GM18498 (cell line): ENCODE results near the gene ADAMTS19.
A peak's percentile ranks its signal among the peaks of the same experiment; 100 is the strongest.

Experiments used
- ATAC-seq: cut with Tn5 transposase; IDR thresholded peaks from one replicate; pipeline ENCODE4 v1.9.1; 2021; ENCODE audit warnings: mild to moderate bottlenecking, moderate library complexity; ENCODE audit not compliant: unreplicated experiment

The ADAMTS19 gene

DNA sequence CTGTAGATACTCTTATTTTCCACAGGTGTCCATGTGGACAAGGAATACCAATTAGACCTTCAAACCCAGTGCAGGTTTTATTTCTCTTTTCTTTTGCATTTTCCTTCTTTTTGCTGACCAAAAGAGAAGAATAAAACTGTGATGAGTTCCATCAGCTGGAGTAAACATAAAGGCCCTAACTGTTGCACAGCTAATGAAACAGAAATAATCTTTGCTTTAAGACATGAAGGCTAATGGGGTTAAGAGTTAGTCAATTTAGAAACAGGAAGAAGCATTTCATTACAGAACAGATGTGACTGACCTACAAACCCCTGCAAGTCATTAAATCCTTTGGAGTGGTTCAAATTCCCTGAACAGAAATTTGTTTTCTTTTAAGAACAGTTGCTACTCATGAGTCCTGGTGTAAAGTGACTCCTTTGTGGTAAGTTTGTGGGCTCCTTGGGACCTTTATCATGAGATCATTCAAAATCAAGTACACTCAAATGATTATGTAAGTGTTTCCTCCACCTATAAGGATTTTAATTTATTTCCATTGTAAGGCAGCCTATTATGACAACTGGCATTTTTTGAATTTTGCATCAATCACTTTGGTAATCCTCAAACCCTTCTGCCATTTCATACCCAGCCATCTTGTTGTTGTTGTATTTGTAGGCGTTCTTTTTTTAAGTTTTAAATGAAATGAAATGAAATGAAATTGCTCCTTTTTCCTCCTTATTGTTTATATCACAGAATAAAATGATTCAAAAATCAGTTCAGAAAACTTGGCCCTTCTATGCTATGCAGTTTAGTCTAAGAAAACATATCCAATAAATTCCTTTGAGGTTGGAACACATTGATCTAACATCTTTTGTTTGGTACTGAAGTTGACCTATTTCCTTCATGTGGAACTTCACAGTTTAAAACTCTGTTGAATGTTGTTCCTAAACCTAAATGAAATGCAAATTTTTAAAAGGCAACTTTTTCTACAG lies 289.1 kb downstream of the ADAMTS19 start:
- ATAC-seq, result no peak

DNA sequence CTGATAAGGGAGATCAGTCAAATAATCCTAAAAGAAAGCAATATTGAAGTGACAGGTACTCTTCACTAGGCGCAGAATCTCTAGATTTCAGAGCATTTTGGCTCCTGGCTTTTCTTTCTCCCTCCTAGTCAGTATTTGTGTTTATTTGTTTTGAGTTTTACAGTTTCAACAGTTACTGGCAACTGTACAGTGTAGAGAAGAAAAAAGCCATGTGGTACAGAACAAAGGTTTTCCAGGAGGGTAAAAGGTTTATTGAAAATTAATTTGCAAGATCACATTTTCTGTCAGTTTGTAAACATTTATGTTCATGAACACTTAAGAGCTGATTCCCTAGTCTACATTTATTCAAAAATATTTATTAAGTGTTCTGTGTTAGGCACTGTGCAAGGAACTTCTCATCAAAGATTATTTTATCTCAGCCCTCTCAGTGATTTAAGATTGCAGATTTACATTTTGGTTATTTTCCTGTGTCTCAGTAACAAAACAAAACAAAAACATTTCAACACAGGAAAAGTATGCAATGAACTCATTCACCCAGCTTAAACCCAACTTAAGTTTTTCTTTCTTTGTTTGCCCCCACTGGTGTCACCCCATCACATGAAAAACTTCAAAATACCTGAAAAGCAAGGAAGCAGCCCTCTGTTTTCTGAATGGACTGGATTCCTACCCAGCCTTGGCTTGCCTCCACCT lies 300.7 kb downstream of the ADAMTS19 start:
- ATAC-seq, result no peak

DNA sequence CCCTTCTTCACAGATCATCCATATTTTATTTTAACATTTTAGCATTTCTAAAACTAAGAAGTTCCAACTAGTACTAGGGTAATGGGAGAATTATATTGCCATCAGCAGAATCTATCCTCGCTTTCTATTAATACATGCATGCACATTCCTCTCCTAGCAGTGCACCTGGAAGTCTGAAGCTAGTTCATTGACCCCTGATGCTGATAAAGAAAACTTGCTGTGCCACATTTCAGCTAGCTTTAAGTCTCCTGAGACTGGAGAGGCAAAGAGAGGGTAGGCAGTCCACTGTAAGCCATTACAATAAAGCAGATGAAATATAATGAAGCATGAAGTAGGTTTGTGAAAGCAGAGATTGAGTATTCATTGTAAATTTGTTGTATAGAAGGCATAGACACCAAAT lies 303.6 kb downstream of the ADAMTS19 start:
- no peak for ATAC-seq

DNA sequence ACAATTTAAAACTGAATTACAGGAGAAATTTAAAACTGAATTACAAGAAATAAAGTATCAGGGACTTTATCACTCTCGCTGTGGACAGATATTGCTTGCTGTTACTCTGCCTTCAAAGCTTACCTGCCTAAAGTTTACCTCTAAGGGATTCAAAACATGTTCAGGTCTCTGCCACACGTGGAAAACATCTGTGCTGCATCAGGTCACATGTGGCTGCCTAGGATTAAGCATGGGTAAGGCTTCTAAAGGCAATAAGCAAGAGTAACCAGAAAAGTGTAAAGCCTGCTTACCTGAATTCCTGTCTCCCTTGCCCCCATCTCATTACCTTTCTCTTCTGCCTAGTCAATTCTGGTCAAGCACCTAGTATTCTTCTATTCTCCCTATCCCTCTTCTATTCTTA lies 306.7 kb downstream of the ADAMTS19 start:
- no peak for ATAC-seq

DNA sequence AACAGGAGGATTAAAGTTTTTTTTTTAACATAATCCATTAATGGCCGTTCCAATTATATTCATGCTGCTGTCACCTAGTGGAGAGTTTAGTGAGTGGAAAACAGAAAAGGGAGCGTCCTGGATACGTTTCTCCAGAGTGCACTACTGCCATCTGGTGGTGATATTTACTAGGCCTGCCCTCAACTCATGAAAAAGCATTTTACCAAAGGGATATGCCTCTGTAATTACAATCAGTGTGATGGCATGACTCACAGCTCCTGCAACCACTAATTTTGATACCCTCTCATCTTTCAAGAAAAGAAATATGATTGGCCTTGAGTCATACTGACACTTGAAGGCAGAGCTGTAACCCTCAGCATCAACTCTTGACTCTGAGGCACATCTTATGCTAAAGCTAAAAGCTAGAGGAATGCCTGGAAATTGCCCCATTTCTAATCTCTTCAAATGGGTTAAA lies 307.9 kb downstream of the ADAMTS19 start:
- peak; percentile 93 for ATAC-seq

DNA sequence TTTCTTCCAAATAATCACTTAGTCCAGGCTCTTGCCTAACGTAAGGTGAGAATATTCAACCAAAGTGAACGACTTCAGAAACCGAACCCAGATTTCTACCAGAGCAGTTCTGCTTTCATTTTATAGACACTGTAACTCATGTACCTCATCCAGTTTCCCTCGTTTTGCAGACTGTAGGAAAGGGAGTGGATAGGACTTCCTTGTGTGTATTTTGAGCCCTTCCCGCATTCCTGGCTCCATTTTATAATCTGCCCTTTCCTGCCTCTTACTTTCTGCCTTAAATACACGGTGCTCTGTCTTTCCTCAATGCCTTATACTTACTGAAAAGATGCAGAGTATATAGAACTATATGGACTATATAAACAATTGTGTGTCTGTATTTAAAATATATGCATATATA lies 308.6 kb downstream of the ADAMTS19 start:
- ATAC-seq, result no peak

DNA sequence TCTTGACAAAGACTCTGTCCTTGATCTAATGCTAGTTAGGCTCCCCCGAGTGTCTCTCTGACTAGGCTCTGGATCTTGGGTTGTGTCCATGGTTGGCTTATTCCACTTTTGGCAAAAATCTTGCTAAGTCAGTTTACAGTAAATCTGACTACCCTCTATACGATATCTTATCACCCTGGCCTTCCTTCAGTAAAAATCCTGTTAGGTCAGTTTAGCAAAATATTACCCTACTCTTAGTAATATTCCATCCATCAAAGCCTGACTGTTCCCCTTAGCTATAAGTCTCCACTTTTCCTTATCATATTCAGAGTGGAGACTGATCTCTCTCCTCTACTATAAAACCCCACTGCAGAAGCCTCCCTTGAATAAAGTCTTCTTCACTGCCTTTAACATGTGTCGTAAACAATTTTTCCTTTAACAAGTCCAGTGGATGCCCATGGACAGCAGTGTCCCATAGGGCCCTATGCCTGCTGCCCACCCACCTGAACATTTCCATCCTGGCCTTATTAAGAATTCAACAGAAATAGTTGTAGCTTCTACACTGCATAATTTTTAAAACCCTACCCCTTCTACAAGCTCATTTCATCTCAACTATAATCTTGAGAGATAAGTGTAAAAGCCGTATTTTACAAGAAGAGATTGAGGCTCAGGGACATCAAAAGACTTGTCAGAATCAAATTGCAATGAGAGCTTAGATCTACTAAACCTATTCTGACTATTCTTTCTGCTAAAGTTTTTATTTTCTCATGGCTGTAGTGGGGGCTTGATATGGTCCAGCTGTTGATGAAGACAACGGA lies 310.1 kb downstream of the ADAMTS19 start:
- no peak for ATAC-seq

DNA sequence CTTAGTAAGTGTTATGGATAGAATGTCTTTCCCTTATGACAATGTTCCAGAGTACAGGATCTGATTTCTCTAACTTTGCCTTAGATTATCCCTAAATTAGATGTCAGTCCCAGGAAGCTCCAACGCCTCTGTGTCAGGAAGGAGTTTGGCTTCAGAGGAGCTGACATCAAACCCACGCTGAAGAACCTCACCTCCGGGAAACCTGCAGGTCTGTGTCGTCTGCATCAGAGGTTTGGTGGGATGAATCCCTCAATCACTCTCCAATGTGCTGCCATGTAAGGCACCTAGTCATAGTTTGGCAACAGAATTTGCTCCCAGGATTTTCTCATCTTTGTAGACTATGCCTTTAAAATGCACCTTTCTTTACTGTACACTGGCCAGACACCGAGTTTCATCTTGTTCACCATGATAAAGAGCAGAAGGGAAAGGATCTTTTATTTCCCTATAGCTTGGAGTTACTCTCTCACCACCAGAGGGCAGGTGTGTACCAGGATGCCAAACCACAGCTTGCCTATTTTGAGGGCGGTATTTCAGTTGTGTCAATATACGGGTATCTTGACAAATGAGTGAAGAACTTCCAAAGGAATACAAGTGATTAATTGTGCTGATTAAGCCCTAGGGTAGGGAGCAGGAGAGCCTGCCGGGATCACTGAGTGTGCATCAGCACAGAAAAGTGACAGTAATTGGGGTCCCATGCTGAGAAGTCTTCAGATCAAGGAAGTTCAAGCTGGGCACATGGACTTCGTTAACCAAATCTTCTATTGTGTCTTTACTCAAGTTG lies 311.1 kb downstream of the ADAMTS19 start:
- peak; percentile 74 for ATAC-seq

DNA sequence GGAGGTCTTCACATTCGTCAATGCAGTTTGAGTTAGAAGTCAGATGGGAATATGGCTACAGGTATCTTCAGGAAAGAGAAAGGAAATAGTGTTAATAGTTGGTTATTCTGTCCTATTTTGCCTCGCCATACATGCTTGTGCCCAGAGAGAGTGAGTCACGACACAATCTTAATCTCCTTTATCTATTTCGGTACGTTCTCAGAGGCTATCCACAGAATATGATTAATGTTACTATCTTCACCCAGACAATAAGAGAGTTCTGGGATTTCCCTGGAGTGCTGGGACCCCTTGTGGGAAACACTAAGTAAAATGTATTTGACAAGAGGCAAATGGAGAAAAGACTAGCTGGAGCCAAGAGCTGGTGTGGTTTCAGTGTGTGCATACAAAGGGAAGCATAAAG lies 313.3 kb downstream of the ADAMTS19 start:
- ATAC-seq, result no peak

DNA sequence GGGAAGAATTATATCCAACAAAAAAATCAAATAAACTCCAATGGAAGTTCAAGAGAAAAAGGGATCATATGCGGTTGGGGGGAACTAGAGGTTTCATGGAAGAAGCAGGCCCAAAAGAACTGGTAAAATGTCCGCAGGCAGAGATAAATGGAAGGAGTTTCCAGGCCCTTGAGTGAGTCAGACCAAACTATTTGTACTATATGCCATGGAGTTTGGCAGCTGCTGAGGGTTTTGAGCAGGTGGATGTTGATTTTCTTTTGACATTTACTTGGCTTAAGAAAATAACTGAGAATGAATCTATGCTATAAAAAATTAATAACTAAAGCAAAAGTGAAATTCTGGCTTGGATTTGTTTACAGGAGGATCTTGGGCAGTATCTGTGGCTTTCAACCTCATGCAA lies 321.5 kb downstream of the ADAMTS19 start:
- no peak for ATAC-seq
